ENCODE results near the gene ZNF30. TPM values are rescaled to one million over a fixed set of nuclear protein-coding genes. Genes with fewer than 3 reads are reported as not detected.

Gene ZNF30
- total RNA-seq (1 to 10 TPM; 1.1 to 3.1 (median 2.2) TPM), polyA plus RNA-seq (1 to 10 TPM; 2.8 to 3.1 TPM)

GRCh38 chr19:34926685-34927375 is at the start of gene ZNF30:
TSS of gene ZNF30 (plus strand) at chr19:34926903. CDS start at chr19:34929948, 3,045 bp downstream.
- peak; percentile 99 to 100 (median 100) for ATAC-seq
- peaks cover 0 to 5% (median 0%) of the 10 kb centered on the region in 3 donors for H3K36me3 ChIP-seq
- H3K4me1 ChIP-seq = peaks cover 0 to 10% (median 6%) of the 10 kb centered on the region in 3 donors
- FAIRE-seq = no peak
- peak within 1 kb of the TSS; percentile 42 to 80 (median 77) for H3K4me3 ChIP-seq
- no peak for TF ChIP-seq CTCF (IDR thresholded peaks at IDR 0.05)
- H3K9me3 ChIP-seq = no peaks in the 10 kb centered on the region
- no peaks in the 10 kb centered on the region for H3K27me3 ChIP-seq
- peak; percentile 90 to 98 (median 92) for DNase-seq
- 0% methylated on average over 40 to 53 of the region's 53 CpGs for WGBS, 2 donors
- intact Hi-C loops (cut with DNase I) = no loop called here
- peak within 1 kb of the TSS; percentile 51 to 72 (median 64) for H3K27ac ChIP-seq

- no peak for TF ChIP-seq CTCF (IDR thresholded peaks at IDR 0.05)
- H3K36me3 ChIP-seq = no peaks in the 10 kb centered on the region
- ATAC-seq = no peak
- H3K4me3 ChIP-seq = no peak overlapping the region
- DNase-seq = no peak
- H3K27me3 ChIP-seq = no peaks in the 10 kb centered on the region
- H3K27ac ChIP-seq = no peak overlapping the region
- no peaks in the 10 kb centered on the region for H3K4me1 ChIP-seq
- intact Hi-C loops (cut with DNase I) = no loop called here
- H3K9me3 ChIP-seq = no peaks in the 10 kb centered on the region
- FAIRE-seq = no peak
Observed at GRCh38 chr19:34879563-34879962, 47.1 kb upstream of the ZNF30 start.

- no peak overlapping the region for H3K4me3 ChIP-seq
- no peaks in the 10 kb centered on the region for H3K9me3 ChIP-seq
- H3K27me3 ChIP-seq = no peaks in the 10 kb centered on the region
- H3K27ac ChIP-seq = no peak overlapping the region
- TF ChIP-seq CTCF (IDR thresholded peaks at IDR 0.05) = no peak
- H3K36me3 ChIP-seq = no peaks in the 10 kb centered on the region
- no peak for DNase-seq
- 67 to 78% methylated on average over 1 of the region's 1 CpG for WGBS, 2 donors
- H3K4me1 ChIP-seq = no peaks in the 10 kb centered on the region
- FAIRE-seq = no peak
- no peak for ATAC-seq
- intact Hi-C loops (cut with DNase I) = no loop called here
Observed at GRCh38 chr19:34880034-34880433, 46.7 kb upstream of the ZNF30 start.

GRCh38 chr19:34881982-34882381 is 44.7 kb upstream of the ZNF30 start:
- H3K4me1 ChIP-seq = no peaks in the 10 kb centered on the region
- FAIRE-seq = no peak
- 68 to 71% methylated on average over 1 of the region's 1 CpG for WGBS, 2 donors

More at GRCh38 chr19:34881982-34882381, 44.7 kb upstream of the ZNF30 start:
- no peaks in the 10 kb centered on the region for H3K36me3 ChIP-seq
- ATAC-seq (no peak), DNase-seq (no peak)
- no peak overlapping the region for H3K27ac ChIP-seq
- intact Hi-C loops (cut with DNase I) = no loop called here
- no peak for TF ChIP-seq CTCF (IDR thresholded peaks at IDR 0.05)
- H3K27me3 ChIP-seq = no peaks in the 10 kb centered on the region
- no peak overlapping the region for H3K4me3 ChIP-seq
- H3K9me3 ChIP-seq = no peaks in the 10 kb centered on the region
